ENCODE data around the gene CDH10.

Gene CDH10

DNA sequence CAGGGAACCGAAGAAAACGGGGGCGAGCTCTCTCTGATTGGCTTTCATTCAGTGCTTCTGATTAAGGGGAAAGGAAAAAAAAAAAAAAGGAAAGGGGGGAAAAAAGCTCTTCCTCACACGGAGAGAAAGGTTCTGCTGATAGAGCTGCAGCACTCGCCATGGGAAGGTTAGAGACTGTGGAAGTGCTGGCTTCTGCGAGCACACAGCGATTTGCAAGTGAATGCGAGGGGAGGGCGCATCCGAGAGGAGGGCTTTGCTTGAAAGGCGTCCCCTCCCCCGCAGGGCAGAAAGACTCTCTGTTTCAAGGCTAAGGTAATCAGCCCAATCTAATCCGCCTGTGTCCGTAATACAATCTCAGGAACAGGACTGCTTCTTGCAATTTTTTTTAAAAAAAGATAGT lies at the start of gene CDH10:
Gene CDH10 (minus strand): TSS at position 218 of the 400 bp plus-strand sequence. CDS start 51,488 bp downstream, outside the sequence.
- no peak for DNase-seq (ENCODE audit: low spot score)

DNA sequence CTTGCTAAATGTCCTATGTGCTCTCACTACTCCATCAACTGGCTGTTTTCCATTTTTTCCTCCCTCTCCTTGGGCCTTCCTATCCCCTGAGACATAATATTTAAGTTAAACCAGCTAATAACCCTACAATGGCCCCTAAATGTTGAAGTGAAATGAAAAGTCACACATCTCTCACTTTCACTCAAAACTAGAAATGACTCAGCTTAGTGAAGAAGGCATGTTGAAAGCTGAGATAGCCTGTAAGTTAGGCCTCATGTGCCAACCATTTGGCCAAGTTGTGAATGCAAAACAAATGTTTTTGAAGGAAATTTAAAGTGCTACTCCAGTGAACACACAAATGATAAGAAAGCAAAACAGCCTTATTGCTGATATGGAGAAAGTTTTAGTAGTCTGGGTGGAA lies 48.8 kb upstream of the CDH10 start:
- no peak for DNase-seq (ENCODE audit: low spot score)

DNA sequence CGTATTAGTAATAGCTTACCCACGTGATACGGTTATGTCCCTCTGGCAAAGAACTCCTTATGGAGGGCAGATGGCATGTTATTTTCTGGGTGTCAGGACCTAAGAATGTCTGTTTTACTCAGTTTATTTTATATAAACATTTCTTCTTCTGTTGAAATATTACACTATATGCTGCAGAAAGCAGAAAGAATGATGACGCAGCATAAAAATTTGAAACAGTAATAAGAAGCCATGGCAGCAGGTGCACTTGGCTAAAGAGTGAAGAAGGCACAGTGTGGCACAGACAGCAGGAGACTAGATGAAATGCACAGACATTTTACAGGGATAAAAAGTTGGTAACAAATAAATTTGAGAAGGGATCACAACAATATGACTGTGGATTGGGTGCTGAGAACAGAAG lies 46.3 kb upstream of the CDH10 start:
- no peak for DNase-seq (ENCODE audit: low spot score)

DNA sequence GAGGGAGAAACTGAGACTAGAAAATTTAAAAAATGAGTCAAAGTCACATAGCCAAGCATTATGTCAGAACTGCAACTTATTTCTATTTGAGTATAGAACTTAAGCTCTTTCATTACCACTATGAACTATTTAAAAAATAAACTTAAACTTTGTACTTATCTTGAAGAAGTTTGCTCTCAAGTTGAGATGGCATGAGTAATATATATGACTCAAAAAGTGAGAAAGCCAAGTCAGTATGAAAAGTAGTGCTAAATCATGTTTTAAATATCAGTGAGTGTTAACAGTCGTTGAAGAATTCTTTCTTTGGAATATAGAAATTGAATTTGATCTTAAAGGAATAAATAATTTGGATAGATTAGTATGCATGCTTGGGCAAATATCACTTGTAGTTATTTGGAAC lies 36.3 kb upstream of the CDH10 start:
- DNase-seq (ENCODE audit: low spot score) = no peak

DNA sequence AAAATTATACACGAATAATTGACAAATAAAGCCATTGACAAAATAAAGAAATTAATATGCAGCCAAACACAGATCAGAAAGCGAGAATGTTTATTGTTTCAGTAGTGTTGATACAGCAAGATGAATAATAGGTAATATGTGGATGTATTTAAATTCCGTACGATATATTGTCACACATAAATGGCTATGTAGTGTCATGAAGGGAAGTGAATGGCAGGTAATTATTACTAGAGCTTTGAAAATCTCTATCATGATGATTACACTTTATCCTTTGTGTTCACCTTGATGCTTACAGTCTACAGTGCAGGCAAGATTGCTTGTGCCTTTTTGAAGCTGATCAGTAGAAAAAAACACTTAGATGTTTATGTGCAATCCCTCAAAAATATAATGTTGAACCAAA lies 23.3 kb upstream of the CDH10 start:
- DNase-seq (ENCODE audit: low spot score) = no peak

DNA sequence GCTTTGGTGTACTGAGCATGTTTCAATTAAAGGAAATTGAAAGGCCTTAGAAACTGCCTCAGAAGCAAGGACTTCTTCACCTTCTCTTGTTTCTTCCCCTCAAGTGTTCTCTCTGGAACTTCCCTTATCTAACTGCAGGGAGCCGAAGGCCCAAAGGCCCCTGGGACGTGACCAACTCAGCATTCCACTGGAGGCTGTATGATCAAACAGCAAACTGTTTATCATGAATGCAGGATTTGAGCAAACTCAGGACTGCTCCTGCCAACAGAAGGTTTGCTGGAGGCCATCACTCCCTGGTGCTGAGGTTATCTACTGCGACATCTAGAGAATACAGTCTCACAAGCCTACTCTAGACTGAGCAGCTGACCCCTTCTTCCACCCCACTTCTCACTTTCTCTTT lies 4.8 kb upstream of the CDH10 start:
- DNase-seq (ENCODE audit: low spot score) = no peak

DNA sequence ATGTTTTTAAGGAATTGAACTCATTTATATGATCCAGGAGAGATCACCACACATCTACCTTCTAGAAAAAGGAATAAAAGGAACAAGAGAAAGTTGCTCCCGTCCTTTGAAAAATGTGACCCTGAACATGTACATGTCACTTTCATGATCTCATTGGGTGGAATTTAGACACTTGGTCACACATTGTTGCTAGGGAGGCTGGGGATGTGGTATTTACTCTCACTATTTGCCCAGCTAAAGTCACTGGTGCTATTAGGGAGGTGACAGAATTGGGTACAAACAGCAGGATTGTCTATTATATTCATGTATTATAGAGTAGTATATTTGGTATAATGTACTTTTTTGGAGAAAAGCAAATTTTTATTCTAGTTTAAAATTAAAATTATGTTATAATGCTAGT lies 2.1 kb upstream of the CDH10 start:
- DNase-seq (ENCODE audit: low spot score) = no peak

DNA sequence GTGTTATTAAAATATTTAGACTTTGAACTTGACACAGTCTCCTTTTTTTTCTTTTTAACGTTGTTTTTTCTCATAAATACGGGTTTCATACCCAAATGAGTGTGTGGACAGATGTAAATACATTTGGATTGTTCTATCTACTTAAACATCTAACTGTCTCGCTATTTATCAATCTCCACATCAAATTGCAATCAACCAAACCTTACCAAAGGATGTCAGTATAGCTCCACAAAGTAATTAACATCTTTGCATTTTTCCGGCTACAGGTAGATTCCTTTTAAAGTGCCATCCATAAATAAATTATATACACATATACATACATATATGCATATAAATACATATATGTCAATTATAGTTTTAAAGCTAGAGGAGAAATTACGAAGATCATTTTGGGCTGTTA lies 705 bp upstream of the CDH10 start:
- no peak for DNase-seq (ENCODE audit: low spot score)

DNA sequence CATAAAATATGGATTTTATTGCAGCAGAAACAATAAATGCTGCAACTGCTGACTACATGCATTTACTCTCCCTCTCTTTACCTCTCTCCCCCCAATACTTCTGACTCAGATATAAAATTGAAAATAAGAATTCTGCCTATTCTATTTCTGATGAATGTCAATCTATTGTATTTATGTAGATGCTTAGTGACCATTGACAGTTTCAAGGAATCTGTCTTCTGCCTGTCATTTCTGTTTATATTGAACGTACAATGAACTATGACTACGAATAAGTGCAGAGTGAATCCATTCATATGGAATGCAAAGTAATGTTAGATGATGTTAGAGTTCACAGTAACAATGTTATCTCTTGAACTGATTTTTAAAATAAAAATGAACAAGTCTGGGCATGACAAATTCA lies 898 bp downstream of the CDH10 start:
- no peak for DNase-seq (ENCODE audit: low spot score)

DNA sequence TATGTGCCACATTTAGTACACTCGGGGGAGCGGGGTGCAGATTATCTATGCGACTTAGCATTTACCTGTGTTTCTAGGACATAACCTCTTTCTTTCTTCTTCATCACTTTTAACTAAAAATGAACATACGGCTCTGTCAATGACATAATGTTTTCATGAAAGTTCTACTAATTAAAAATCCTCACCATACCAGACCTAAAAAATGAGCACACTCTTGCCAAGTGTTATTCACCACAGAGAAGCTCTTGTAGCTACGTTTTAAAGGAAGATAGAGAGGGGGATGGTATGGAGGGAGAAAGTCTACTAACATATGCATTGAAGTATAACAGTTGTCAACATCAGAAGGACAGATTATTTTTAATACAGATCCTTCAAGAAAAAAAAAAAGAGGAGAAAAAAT lies 1.6 kb downstream of the CDH10 start:
- DNase-seq (ENCODE audit: low spot score) = no peak

DNA sequence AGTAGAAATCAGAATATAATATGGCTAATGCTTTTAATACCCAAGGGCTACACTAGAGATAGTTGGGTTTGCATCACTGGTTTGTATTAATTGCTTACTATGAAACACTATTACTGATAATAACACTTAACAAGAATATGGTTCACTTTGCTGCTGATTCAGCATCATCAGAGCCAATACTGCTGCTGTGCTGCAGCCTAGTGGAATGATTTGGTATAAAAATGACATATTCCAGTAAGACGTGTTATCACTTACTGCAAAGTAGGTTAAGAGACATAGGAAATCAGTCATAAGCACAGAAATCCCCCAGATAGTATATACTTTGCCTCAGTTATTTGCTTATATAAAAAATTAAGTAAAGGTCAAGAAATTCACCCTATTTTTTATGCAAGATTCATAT lies 2.8 kb downstream of the CDH10 start:
- DNase-seq (ENCODE audit: low spot score) = no peak

DNA sequence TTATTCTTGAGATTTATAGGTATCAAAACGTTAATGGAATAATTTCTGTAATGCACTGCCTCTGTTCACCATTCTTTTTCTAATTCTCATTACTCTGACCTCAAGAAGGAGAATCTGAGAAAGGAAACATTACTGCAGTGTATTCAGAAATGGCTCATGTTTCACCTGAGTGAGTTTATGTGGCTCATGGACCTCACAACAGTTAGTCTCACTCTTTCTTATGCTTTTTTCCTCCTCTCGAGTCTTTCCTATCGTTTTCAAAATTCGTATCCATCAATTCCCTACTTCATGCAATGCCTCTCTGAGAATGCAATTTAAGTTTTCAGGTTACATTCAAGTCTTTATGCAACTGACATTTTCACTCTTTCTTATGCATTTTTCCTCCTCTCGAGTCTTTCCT lies 9.6 kb downstream of the CDH10 start:
- no peak for DNase-seq (ENCODE audit: low spot score)

DNA sequence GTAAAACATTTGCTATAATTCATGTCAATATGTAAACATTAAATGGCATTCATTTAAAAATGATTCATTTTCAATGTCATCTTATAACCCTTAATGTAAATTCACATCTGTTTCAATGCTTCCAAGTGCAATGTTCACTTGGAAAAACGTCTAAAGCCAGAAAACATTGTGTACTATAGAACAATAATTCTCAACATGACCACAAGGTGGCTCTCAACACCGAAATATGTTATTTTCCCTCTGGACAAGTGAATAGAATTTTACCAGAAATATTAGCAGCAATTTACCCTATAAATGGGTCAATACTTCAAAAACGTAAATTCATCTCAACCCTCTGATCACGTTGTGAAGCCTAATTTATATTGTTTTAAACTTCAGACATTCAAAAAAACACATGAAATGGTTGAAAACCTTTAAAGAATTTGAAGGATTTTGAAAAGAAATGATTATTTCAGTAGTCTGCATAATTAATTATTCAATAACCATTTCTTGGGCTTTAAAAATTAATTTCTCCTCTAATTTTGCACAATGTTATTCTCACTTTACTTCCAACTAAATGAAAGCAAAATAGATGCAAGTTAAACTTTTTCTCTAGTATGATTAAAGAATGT lies 11.0 kb downstream of the CDH10 start:
- DNase-seq (ENCODE audit: low spot score) = no peak

DNA sequence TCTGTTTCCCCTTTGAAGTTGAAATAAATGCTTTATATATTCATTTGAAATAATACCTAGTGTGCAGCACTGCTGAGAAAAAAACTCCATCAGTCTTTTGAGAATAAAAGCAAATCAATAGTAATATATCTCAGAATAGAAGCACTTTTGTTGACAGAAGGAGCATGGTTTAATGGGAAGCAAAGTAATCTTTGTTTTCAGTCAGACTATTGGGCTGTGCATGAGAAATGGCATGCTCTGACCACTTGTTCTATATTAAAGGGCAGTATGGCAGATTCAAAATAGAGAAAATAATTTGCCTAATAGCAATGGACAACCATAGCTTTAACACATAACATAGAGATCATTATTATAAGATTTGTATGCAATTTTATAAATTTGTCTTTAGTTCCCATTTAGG lies 12.4 kb downstream of the CDH10 start:
- no peak for DNase-seq (ENCODE audit: low spot score)

DNA sequence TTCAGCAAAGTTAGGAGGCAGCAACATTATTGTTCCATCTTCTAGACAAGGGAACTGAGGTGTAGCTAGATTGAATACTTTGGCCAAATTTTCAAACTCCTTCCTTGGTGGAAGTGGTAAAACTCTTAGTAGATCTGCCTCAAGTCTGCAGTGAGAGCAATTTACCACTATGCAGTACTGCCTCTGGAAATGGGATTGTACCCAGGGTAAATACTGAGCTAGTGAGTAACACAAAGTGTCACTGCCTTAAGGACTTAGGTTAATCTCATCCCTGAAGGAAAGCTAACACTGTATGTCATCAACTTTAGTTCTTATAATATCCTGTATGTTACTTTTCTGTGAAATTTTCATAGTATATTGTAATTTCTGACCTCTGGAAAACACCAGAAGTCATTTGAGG lies 13.9 kb downstream of the CDH10 start:
- DNase-seq (ENCODE audit: low spot score) = no peak

DNA sequence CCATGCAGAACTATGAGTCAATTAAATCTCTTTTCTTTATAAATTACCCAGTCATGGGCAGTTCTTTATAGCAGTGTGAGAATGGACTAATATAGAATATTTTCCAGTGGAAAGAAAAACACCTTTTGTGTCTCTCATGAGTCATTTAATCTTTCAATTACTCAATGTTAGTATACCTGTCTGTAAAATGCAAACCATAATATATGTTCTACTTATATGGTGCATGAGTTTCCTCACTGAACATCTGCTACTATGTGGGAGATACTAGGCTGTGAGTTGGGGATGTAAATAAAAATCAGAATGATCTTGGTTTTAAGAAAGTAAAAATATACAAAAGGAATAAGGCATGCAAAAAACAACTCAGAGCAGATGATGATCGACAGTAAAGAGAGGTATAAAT lies 15.0 kb downstream of the CDH10 start:
- DNase-seq (ENCODE audit: low spot score) = no peak

DNA sequence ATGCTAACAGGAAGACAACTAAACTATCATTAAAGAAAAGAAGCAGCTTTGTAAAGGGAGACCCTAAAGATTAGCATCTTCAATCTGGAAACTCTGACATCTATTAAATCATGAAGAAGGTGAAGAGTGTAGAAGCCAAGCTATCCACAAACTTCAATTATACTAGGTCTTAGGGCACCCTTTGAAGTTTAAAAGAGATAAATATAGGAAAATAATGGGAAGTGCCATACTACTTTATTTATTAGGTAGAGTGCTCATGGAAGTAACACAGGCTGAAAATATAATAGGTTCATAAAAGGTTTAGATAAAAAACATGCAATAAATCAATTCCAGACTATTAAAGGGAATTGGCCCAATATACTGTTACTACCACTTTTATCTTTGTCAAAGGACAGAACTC lies 19.9 kb downstream of the CDH10 start:
- no peak for DNase-seq (ENCODE audit: low spot score)

DNA sequence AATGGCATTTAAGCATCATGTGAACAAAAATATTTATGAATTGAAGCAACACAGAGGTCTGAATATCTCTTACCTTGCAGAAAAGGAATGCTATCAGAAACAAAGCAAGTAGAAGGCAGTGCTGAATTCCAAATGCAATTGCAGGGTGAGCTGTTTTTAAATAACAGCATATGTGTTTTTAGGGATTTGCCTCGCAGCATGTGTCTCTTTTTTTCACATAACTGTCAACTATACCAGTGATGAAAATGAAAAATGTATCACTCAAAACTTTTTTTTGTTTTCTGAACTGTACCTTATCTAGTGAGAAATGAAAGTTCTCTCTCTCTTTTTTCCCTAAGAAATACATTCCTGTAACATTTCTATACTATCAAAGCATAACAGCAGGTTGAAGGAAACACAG lies 21.2 kb downstream of the CDH10 start:
- DNase-seq (ENCODE audit: low spot score) = no peak

DNA sequence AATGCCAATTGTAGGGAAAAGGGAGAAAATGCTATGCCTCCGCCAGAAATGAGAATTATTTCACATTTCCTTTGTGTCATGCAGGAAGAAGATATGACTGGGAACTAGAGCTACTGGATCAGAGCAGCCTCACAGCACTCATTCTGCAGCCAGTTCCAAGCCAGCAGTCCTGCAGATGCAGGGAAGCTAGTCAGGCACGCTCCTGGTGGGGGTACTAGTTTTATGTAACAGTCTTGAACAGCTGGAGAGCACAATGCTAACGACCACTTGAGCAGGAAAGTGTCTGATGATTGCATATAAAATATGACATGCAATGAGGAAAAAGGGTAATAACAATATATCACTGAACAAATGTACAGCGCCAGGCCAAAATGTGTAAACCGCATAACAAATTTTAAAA lies 21.7 kb downstream of the CDH10 start:
- DNase-seq (ENCODE audit: low spot score) = no peak

DNA sequence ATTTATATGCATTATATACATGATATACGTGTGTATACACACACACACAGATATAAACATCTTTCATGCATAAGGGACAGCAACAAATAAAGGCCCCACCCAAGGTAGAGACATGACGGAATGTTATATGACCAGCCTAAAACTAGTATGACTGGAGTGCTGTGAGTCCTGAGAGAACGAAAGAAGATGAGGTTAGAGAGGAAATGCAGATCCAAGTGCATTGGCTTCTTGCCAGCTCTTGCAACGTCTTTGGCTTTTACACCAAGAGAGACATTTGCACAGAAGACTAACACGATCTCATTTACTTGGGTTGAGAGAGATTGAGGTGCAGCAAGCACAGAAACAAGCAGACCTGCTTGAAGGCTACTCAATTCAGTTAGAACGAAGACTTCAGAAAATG lies 23.0 kb downstream of the CDH10 start:
- DNase-seq (ENCODE audit: low spot score) = no peak

DNA sequence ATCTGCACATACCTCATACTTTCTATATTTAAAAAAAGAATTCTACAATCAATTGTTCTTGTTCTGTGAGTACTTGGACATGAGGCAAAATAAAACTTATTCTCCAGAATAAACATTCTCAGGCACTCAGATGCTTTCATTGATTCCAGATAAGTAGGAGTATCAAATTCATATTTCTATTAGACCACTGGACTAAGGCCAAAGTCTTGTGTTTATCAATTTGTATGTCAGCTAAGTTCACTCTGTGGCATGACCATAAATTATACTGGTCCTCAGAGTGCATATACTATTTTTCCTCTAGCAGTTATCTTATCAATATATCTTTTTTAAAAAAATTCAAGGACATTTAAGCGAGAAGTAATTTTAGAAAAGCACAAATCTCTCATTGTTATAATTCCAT lies 28.2 kb downstream of the CDH10 start:
- no peak for DNase-seq (ENCODE audit: low spot score)

DNA sequence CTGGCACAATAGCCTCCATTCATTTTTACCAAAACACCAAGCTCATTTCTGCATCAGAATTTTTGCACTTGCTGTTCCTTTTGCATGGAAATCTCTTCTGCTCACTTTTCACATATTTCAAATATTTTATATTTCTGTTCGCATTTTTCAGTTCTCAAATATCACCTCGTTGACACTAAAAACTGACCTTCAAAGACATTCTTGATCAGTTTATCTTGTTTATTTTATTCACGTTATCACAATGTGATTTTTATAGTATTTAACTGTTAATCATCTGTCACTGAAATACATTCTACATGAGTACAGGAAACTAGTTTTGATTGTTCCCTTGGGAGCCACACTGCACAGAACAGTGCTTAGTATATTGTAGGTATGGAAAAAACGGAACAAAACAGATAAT lies 29.6 kb downstream of the CDH10 start:
- no peak for DNase-seq (ENCODE audit: low spot score)

DNA sequence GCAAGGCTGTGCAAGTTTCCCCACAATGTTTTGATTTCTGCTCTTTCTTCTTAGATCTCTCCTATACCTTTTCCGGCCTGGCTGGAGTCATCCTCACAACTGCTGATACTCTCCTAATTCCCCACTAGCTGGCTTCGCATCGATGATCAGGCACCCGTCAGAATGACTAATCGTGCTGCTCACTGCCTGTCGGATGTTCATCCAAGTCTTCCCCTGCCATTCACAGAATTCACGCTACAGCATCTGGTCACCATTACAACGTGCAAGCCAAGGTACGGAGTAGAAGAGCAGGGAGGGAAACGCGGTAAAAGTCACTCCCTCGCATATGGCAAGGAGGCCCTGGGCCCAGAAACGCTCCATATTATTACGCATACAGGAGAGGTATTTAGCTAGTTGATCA lies 35.1 kb downstream of the CDH10 start:
- no peak for DNase-seq (ENCODE audit: low spot score)

DNA sequence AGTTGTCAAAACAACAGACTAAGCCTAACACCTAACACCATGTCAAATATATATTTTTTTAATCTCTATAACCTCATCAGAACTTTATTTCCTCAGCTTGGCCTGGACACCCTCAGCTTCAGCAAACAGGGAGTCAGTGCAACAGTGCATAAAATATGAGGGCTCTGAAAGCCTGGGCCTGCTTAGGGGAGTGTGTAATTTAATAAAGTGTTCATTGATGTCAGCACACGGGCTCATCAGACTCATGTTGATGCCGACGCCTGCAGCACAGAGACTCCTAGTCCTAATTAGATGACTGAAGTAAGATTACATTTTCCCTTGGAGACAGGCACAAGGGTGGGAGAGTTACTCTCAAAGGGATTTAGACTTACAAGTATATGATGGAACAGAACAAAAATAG lies 37.8 kb downstream of the CDH10 start:
- DNase-seq (ENCODE audit: low spot score) = no peak

DNA sequence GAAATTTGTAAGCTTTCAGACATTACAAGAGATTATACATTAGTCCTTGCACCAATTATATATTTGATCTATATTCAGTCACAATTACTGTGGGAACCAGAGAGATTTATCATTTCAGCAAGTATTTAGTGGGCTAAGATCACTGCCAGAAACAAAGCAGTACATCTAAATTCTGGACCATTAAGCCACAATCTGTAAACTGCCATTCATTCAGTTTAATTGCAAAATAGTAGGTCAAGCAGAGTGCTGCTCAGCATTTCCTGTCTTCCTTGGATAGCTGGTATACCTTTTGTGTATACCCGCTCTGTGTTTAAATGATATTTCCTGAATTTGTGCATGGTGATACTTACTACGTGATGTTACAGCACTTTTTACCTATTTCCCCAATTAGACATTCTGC lies 42.6 kb downstream of the CDH10 start:
- no peak for DNase-seq (ENCODE audit: low spot score)
